Measurements from ENCODE around the gene HSD3B7. TPM values are rescaled to one million over a fixed set of nuclear protein-coding genes. Genes with fewer than 3 reads are reported as not detected.

HSD3B7 gene
- total RNA-seq, 4 donors from 2014 or later, result 12.4 to 29.8 (median 19.0) TPM

DNA sequence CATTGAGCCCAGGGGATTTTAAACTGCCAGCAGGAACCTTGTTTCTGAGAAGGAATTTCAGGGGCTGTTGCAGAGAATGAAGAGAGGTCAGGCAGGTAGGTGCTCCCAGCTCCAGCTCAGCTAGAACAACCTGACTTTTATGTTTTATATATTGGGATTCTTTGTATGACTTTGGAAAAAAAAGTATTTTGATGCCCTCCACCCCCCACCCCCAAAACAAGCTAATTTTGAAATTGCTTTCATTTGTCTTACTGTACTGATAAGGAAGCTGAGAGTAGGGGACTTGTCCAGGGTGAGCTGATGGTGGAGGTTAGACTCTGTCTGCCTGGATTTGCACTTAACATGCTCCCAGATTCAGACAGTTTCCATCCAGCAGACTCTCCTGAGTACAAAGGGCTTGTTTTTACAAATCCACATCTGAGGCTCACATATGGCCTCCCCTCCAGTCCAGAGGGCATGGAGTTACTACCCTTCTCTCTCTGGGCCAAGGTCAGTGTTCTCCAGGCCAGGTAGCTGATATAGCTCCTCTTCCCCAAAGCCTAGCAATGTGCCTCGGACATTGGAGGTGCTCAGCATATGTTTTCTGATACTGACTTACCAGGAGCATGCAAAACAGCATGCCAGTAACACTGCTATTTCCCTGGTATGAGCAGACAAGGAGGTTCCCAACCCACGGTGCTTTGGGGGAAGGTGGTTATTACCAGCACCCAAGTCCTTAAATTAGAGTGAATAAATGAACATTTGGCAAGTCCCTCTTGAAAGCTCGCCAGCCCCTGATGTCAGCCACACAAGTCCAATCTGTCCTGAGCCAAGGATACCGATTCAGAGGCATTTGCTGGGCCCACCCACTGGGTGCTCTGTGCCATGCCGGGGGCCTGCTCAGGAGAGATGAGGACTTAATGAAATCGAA lies 14.1 kb downstream of the HSD3B7 start:
- intact Hi-C loops (cut with DNase I; ENCODE audit: low total_unique reads), result no loop called here
- no peak overlapping the region for H3K4me3 ChIP-seq (ENCODE audit: low read depth, poor library complexity, severe bottlenecking)
- DNase-seq (ENCODE audit: low spot score in 2 of 2), result peak in 1 of 2 donors; percentile 83
- TF ChIP-seq, protein P1, sequence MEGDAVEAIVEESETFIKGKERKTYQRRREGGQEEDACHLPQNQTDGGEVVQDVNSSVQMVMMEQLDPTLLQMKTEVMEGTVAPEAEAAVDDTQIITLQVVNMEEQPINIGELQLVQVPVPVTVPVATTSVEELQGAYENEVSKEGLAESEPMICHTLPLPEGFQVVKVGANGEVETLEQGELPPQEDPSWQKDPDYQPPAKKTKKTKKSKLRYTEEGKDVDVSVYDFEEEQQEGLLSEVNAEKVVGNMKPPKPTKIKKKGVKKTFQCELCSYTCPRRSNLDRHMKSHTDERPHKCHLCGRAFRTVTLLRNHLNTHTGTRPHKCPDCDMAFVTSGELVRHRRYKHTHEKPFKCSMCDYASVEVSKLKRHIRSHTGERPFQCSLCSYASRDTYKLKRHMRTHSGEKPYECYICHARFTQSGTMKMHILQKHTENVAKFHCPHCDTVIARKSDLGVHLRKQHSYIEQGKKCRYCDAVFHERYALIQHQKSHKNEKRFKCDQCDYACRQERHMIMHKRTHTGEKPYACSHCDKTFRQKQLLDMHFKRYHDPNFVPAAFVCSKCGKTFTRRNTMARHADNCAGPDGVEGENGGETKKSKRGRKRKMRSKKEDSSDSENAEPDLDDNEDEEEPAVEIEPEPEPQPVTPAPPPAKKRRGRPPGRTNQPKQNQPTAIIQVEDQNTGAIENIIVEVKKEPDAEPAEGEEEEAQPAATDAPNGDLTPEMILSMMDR (IDR thresholded peaks at IDR 0.05), result no peak
- no peak for TF ChIP-seq POLR2A (IDR thresholded peaks at IDR 0.05)
- 51% methylated on average over 6 of the region's 6 CpGs for WGBS, 2 donors

DNA sequence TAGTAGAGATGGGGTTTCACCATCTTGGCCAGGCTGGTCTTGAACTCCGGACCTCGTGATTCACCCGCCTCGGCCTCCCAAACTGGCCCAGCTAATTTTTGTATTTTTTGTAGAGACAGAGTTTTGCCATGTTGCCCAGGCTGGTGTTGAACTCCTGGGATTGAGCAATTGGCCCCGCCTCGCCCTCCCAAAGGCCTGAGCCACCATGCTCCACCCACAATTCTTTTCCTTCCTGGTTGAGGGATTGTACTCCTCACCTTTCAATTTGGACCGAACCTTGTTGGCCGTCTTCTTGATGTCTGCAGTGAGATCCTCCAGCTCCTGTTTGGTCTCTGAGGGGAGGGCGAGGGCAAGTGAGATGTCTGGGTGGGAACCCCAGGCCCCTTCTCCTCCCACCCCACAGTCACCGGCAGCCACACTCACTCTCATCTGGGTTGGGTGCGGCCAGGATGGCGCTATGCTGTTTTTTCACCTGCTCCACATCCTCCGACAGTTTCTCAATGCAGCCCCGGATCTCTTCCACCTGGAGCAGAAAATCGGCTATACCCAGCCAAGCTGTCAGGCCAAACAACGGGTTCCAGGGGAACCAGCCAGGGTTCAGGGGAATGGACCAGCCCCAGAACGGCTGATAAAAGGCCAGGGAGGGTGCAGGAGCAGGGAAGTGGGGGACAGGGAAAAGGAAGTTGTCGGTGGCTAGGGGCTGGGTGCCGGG lies 15.8 kb downstream of the HSD3B7 start:
- no peak overlapping the region for H3K4me3 ChIP-seq (ENCODE audit: low read depth, poor library complexity, severe bottlenecking)
- DNase-seq (ENCODE audit: low spot score in 2 of 2), result peak in 1 of 2 donors; percentile 78
- 52 to 73% methylated on average over 19 of the region's 19 CpGs for WGBS, 2 donors
- intact Hi-C loops (cut with DNase I; ENCODE audit: low total_unique reads), result no loop called here
- TF ChIP-seq, protein P1 (IDR thresholded peaks at IDR 0.05), result no peak
- TF ChIP-seq POLR2A (IDR thresholded peaks at IDR 0.05), result no peak

DNA sequence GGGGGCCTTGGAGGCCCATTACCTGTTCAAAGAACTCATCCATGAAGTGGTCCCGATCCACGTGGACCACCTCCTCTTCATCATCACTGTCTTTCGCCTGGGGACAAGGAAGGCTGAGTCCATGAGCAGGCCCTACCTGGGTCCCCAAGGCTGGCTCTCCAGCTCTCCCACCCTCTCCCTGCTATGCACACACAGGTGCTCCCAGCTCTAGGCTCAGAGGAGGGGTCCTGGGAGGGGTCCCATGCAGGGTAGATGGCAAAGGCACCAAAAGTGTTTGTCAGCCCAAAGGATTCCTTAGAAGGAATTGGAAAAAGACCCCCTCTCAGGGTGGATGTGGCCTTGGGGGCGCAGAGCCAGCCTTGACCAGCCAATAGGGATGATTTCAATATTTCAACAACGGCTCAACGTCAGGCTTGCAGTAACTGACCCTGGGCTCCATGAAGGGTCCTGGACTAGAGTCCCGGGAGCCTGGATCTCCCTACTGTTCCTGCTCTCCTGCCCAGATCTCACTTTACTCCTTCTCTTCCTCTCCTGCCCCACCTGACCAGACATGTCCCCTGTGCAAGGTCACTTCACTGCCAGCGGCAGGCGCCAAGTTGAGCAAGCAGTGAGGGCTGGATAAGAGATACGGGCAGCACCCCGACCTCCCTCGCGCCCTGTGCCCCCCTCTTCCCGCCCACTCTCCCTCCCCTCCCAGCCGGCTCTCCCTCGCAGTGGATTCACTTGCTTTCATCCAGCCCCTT lies 16.7 kb downstream of the HSD3B7 start:
- H3K4me3 ChIP-seq (ENCODE audit: low read depth, poor library complexity, severe bottlenecking), result no peak overlapping the region
- DNase-seq (ENCODE audit: low spot score in 2 of 2), result no peak
- TF ChIP-seq POLR2A (IDR thresholded peaks at IDR 0.05), result no peak
- TF ChIP-seq, protein P1 (IDR thresholded peaks at IDR 0.05), result no peak
- intact Hi-C loops (cut with DNase I; ENCODE audit: low total_unique reads), result no loop called here
- 49 to 50% methylated on average over 16 of the region's 16 CpGs for WGBS, 2 donors

DNA sequence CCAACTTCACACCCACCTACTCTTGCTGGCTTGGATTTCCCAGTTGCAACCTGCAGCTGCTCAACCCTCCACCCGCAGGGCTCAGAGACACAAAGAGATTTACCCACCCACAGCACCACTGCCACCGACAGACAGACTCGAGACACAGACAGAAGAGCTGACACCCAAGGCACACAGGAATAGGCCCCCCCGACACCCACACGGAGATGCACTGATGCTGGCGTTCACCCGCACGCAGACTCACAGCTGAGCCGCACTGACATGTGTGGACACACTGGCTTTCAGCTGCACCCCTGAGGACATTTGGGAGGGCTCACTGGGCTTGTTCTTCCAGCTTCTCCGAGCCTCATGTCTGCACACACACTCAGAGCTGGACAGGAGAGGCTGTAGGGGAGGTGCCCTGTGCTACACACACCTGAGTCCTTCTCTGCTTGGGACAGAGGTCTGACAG lies 17.3 kb downstream of the HSD3B7 start:
- TF ChIP-seq, protein P1 (IDR thresholded peaks at IDR 0.05), result no peak
- TF ChIP-seq POLR2A (IDR thresholded peaks at IDR 0.05), result no peak
- DNase-seq (ENCODE audit: low spot score in 2 of 2), result peak in 1 of 2 donors; percentile 84
- H3K4me3 ChIP-seq (ENCODE audit: low read depth, poor library complexity, severe bottlenecking), result no peak overlapping the region
- WGBS, 2 donors, result 35 to 54% methylated on average over 9 of the region's 10 CpGs
- intact Hi-C loops (cut with DNase I; ENCODE audit: low total_unique reads), result no loop called here

DNA sequence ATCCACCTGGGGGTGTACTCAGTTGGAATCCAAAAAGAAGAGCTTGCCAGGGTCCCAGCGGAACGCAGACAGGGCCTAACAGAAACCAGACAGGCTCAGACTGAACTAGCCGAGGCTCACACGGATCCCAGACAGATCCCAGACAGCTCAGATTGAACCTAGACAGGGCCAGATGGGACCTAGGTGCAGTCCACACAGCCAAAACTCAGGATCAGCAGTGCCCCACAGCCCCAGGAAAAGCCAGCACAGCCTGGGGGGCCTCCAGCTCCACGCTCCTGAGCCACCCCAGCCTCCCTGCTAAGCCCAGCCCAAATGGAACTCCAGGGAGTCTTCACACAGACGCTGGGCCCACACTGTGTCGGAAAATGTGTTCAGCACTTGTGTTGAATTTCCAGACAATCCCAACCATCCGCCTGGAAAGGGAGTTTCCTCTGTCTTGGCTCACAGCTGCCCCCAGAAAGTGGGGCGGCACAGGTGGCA lies 17.9 kb downstream of the HSD3B7 start:
- 56 to 60% methylated on average over 9 of the region's 9 CpGs for WGBS, 2 donors
- TF ChIP-seq, protein P1 (IDR thresholded peaks at IDR 0.05), result no peak
- no peak for TF ChIP-seq POLR2A (IDR thresholded peaks at IDR 0.05)
- no peak overlapping the region for H3K4me3 ChIP-seq (ENCODE audit: low read depth, poor library complexity, severe bottlenecking)
- intact Hi-C loops (cut with DNase I; ENCODE audit: low total_unique reads), result no loop called here
- DNase-seq (ENCODE audit: low spot score in 2 of 2), result no peak
